ENCODE data around the gene YAF2.
"Not testable (repeated sequence)": the region's sequence is repeated elsewhere in the genome, so short reads cannot be mapped to it uniquely, and the experiment has no call there.

YAF2 gene

DNA sequence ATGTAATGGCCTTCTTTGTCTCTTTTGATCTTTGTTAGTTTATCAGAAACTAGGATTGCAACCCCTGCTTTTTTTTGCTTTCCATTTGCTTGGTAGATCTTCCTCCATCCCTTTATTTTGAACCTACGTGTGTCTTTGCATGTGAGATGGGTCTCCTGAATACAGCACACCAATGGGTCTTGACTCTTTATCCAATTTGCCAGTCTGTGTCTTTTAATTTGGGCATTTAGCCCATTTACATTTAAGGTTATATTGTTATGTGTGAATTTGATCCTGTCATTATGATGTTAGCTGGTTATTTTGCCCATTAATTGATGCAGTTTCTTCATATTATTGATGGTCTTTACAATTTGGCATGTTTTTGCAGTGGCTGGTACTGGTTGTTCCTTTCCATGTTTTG, 14.6 kb upstream of the YAF2 start:
- not testable (repeated sequence) for DNase-seq

DNA sequence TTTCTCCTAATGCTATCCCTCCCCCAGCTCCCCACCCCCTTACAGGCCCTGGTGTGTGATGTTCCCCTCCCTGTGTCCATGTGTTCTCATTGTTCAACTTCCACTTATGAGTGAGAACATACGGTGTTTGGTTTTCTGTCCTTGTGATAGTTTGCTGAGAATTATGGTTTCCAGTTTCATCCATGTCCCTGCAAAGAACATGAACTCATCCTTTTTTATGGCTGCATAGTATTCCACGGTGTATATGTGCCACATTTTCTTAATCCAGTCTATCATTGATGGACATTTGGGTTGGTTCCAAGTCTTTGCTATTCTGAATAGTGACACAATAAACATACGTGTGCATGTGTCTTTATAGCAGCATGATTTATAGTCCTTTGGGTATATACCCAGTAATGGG, 11.0 kb upstream of the YAF2 start:
- DNase-seq: not testable (repeated sequence)

DNA sequence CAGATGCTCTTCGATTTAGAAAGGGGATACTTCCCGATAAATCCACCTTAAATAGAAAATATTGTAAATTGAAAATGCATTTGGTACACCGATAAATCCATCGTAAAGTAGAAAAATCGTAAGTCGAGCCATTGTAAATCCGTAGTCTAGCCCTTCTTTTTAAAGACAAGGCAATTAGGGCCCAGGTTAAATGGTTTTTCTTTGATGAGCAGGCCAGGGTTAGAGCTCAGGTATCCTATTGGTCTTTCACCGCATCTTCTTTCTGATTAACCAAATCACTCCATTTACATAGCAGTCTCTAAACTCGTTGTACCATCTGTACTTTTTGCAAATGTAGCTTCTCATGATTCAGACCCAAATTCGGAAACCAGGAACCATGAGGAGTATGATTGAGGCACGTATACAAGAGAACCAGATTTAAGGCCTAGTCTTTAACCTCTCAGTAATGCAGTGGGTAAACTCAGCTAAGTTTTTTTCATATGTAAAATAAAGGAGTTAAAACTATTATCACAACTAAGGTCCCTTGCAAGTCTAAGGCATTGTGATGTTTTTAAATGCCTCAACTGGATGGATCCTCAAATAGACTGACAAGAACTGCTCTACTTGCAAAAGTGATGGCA, 2.2 kb upstream of the YAF2 start:
- DNase-seq: no peak

DNA sequence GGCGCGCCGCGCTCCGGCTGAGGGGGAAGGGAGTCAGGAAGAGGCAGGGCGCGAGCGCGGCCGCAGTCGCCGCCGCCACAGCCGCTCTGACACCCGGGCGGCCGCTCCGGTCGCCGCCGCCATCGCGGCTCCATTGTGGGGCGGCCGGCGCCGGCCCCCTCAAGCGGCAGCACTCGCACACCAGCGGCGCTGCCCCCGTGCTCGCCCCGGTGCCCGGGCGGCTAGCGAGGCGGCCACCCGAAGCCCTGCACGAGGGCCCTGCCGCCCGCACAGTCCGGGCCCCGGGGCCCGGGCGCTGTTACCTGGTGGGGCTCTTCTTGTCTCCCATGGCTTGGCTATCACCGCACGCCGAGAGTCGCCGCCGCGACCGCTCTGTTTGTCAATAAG, 202 bp downstream of the YAF2 start:
- DNase-seq: no peak

DNA sequence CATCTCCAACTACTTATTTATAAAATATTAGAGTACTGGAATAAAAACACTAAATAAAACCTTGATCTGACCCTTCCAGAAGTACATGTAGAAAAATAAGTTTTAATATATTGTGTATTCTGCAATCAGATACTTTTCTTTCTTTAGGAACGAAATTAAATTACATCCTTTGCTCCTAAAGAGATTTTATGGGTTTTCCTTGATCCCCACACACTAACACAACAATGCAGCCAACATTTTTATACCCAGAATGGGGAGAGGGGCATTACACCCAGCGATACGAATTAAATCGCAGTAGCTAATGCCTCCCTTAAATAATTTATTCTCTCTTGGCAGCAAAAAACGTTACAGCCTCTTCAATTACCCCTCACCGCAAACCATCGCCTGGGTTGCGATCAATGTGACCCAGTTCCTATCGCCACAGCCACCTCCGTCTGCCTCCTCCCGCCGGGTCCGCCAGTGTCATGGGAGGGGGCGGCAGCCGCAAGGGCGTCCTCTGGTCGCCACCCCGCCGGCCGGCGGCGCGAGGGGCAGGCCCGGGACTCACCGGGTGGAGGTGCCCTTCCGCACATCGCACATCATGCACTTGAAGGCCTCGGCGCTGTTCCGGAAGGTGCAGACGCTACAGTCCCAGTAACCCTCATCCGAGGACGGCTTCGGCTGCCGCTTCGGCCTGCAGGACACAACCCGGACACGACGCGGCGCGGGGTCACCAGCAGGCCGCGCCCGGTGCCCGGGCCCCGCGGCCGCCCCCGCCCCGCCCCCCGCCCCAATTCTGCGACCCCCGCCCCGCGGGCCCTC, 796 bp downstream of the YAF2 start:
- peak; percentile 60 for DNase-seq

DNA sequence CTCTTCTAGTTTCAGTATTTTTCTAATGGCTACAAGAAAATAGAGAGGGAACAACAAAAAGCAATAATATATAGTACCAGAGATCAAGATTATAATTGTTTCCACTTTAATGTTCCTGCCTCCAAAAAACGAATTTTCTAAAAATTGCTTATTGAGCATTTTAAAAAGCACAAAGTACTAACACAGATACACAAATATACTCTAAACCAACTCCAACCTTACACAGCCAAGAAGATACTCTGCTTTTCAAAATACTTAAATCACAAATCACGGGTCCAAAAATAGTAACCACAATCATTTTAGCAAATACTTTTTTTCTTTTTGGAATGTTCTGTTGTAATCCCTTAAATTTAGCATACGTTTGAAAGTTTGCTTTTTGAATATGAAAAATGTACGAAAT, 2.0 kb downstream of the YAF2 start:
- DNase-seq: no peak

DNA sequence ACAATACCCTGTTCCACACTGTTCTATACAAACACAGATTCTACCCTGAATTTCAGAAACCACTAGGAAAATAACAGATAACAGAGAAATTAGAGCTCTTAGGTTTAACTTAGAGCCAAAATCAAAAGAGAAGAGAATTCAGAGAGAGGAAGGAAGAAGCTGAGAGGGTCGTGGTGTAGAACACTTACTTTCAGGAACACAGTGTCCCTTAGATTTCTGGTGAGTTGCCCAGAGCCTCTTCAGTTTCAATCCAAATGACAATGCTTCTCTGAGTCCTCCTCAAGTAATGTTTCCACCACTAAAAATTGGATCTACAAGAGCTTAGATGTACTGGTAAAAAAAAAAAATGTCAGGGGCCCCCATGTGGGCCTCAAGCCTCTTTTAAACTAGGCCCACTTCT, 2.6 kb downstream of the YAF2 start:
- DNase-seq: no peak

DNA sequence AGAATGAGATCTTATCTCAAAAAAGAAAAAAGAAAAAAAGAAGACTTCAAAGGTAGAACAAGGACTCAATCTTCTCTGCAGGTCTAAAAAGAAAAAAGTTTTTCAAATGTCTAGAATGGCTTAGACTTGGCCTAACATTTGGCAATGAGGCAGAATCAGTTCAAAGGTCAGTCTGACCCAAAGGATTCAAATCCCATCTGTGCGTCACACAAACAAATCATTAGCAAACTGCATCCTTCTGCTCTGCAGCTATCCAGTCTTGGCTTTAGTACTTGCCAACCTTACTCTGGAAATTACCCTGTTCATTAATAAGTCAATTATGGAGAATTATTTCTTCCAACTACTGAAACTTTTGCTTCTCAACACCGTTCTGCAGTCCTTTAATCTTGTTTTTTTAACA, 3.1 kb downstream of the YAF2 start:
- DNase-seq: no peak

DNA sequence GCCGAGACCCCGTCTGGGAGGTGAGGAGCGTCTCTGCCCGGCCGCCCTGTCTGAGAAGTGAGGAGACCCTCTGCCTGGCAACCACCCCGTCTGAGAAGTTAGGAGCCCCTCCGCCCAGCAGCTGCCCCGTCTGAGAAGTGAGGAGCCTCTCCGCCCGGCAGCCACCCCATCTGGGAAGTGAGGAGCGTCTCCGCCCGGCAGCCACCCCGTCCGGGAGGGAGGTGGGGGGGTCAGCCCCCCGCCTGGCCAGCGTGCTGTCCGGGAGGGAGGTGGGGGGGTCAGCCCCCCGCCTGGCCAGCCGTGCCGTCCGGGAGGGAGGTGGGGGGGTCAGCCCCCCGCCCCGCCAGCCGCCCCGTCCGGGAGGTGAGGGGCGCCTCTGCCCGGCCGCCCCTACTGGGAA, 10.5 kb downstream of the YAF2 start:
- not testable (repeated sequence) for DNase-seq

DNA sequence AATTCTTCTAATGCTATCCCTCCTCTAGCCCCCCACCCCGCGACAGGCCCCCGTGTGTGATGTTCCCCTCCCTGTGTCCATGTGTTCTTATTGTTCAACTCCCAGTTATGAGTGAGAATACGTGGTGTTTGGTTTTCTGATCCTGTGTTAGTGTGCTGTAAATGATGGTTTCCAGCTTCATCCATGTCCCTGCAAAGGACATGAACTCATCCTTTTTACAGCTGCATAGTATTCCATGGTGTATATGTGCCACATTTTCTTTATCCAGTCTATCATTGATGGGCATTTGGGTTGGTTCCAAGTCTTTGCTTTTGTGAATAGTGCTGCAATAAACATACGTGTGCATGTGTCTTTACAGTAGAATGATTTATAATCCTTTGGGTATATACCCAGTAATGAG, 13.5 kb downstream of the YAF2 start:
- DNase-seq: not testable (repeated sequence)

DNA sequence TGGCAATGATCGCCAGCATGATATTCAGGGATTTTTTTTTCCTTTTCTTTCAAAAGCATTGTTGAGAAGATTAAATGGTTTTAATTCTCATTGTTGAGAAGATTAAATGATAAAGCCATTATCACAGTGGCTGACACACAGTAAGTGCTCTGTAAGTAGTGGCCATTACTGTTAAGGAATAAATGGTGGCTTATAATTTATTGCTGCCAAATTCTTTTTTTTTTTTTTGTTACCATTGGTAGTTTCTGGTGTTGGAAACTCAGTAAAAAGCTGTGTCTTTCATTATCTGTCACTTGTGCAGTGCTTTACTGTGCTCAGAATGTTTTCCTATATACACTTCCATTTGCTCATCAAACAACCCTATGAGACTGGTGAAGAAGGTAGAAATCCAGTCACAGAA, 15.3 kb downstream of the YAF2 start:
- no peak for DNase-seq

DNA sequence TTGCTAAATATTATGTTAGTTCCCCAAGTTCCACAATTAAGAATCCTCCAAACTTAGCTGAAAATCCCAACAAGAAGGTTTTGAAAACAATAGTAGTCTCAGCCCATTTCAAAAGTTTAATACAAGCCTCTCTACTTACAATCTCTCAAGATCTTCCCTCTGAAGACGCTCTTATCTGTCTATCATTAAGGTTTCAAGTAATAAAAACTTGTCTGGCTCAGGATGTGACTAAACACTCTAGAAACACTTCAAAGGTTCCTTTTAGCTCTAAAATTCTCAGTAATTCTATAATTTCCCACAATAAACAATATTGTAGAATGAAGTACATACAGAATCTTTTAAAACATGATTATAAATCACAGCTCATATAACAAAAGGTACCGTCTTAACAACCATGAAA, 16.3 kb downstream of the YAF2 start:
- no peak for DNase-seq

DNA sequence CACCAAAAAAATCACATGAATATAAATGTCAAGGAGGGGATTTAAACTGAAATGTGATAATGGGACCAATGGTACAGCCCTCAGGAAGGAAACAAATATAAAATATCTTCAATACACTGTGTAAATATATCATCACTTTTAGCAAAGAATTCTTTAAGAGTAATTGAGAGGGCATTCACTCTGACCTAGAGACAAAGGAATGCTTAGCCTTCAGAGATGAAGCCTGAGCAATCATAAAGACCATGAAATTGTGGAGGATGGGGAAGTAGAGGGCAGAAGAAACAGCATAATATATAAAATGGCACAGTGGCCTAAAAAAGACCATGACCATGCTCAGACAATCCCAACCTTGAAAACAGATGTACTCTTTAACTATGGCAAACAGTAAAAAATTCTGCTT, 20.4 kb downstream of the YAF2 start:
- no peak for DNase-seq

DNA sequence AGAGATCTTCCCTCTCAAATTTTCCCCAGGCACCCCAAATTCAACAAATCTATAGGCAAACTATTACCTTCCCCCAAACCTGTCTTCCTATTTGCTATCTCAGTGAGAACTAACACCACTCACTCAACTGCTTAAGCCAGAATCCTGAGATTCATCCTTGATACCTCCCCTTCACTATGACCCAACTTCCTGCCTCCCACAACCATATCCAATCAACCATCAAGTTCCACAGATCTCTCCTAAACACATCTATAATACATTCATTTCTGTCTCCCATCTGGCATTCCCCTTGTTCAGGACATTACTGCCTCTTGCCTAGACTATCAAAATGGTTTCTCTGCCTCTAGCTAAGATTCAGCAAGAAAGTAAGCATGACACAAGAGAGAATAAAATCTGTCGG, 21.3 kb downstream of the YAF2 start:
- DNase-seq: no peak

DNA sequence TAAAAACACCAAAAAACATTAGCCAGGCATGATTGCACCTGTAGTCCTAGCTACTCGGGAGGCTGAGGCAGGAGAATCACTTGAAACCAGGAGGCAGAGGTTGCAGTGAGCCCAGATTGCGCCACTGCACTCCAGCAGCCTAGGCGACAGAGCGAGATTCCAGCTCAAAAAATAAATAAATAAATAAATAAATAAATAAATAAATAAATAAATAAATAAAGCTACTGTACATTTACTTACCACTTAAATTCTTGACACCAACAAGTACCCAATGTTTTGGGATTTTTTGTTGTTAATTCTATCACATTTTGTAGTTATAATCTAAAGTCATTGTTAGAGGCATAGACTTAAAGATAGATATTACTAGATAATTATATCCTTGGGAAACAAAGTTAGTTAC, 22.3 kb downstream of the YAF2 start:
- DNase-seq: not testable (repeated sequence)

DNA sequence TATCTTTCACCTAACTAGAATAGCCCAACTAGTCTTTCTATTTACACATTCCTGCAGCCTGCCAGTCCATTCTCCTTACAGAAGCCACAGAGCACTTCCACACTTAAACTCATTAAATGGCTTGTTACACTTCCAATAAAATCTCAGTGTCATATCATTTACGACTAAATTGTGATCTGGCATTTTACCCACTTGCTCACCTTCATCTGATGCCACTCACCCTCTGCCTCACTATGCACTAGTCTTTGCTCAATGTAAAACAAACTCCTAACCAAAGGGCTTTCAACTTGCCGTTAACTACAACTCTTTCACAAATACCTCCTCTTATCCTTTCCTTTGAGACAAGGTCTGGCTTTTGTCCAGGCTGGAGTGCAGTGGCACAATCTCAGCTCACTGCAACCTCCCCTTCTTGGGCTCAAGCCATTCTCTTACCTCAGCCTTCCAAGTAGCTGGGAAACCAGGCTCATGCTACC, 24.1 kb downstream of the YAF2 start:
- DNase-seq: no peak

DNA sequence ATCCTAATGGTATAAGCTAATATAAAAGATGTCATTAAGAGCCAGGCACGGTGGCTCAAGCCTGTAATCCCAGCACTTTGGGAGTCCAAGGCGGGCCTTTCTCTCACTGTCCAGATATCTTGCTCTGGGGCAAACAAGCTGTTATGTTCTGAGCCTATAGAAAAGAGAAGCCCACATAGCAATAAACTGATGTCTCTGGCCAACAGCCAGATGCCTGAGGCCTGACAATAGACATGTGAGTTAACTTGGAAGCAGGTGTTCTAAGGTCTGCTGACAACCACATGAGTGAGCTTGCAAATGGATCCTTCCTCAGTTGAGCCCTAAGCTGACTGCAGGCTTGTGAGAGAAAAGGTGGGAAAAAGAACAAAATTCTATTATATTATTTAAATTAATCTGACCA, 25.0 kb downstream of the YAF2 start:
- no peak for DNase-seq

DNA sequence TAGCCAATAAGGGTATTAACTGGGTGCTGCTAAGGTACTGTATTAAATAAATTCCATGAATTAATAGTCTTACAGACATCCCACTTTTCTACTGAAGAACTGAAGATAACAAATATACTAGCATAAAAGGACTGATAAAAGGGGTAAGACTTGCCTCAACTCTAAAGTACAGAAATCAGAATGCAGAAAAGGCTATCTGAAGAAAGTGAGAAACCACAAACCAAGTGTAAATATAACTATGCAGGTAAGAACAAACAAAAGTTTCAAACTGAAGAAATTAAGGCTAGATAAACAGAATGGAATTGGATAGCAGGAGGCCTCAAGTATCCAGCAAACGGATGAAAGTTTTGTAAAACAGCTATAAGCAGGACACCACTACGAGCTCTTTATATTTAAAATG, 29.5 kb downstream of the YAF2 start:
- DNase-seq: no peak

DNA sequence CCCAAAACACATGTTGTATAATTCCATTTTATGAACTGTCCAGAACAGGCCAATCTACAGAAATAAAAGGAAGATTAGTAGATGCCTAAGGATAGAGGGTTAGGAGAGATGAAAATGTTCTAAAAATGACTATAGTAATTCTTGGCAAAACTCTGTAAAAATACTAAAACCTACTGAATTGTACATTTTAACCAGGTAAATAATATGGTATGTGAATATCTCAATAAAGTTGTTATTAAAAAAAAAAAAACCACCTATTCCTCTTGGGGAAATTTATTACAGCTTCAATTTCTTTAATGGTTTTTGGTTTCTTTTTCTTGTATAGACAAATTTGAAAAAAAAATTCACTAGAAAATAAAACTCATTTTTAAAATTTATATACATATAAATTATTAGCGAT, 33.2 kb downstream of the YAF2 start:
- no peak for DNase-seq

DNA sequence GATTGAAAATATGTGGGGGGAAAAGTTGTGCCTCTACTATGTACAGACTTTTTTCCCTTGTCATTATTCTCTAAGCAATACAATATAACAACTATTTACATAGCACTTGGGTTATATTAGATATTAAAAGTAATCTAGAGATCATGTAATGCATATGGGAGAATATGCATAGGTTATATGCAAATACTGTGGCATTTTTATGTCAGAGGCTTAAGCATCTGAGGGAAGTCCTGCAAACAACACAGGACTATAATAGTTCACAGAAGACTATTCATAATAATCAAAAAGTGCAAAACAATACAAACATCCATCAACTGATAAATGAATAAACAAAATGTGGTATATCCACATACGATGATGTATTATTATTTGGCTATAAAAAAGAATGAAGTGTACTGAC, 33.7 kb downstream of the YAF2 start:
- DNase-seq: no peak

DNA sequence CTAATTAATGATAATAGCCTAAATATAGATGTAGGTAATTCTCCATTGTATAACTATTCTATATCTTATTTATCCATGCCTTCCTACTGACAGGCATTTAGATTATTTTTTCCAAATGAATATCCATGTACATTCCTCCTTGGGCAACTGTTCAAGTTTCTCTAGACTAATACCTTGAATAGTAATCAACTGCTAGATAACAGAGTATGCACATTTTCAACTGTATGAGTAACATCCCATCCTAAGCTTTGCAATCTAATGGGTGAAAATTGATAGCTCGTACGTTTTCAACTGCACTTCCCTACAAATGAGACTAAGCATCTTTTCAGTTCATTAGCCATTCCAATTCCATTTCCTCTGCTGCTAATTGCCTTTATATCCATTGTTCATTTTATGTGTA, 37.0 kb downstream of the YAF2 start:
- DNase-seq: no peak

DNA sequence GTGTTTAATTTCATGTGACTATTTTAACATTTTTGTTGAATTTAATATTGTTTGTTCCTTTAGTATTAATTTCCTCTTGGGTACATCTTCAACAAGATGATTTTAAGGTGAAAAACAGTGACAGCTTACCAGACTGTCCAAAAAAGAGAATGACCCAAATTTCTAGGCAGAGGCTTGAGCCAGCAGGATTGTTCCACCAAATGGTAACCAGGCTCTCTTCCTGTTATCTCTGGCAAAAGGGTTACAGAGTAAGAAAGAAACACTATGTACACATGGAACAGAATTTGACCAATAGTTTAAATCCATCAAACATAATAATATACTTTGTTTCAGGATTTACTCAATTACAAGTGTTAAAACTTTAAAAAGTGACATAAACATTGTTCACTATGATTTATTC, 39.0 kb downstream of the YAF2 start:
- DNase-seq: no peak

DNA sequence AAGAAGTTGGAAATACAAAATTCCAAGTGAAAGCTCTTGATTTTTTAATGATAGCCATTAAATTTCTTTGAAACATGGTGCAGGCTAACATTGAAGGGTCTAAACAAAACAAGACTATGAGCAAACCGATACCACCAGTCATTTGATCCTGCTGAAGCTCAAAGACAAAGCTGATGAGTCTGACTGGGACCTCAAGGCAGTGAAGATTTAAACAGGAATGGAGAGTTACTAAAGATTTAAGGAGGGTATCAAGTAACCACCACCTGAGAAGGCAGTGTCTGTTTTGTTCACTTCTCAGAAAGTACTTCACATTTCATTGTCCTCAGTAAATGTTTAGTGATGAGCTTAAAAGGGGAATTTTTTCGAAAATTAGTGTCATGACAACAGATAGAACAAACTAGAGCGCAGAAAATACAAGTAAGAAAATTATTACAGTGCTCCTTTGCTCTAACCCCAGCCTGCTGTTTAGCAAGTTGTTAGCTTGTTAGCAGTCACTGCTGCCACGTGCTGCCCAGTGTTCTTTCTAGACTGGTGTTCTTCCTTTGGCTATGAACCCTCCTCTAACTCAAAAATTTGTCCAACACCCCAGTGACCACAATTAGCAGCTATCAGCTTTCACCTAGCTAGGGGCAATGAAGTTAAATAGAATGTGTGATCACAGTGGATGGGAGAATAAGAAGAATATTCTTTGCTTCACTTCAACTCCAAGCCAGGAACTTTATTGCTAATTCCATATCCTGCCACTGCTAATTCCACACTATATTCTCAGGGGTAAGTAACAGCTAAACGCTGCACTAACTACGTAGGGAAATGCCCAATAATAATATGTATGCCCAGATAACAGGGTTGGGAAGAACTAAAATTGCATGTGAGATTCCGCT, 41.1 kb downstream of the YAF2 start:
- no peak for DNase-seq

DNA sequence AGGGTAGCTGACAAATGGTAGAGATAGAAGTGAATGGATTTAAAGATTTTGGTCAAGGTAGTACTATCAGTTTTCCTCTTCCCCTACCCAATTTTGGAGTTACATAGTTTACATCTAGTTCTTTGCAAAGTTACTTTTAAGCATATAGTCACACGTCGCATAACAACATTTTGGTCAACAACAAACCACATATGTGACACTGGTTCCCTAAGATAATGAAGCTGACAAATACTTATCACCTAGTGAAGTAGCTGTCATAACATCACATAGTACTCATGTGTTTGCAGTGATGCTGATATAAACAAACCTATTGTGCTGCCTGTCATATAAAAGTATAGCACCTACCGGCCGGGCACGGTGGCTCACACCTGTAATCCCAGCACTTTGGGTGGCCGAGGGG, 45.4 kb downstream of the YAF2 start:
- no peak for DNase-seq
